ENCODE measurements around the gene TPST1. TPM values are rescaled to one million over a fixed set of nuclear protein-coding genes. Genes with fewer than 3 reads are reported as not detected.

TPST1 gene
- total and polyA plus RNA-seq, 5 donors from 2014 or later, result 0.15 to 1.2 (median 0.24) TPM; not detected in 2

- ATAC-seq (ENCODE audit: low read depth in 2 of 2) (no peak), DNase-seq (no peak)
Observed at GRCh38 chr7:66297579-66297978, 92.4 kb downstream of the TPST1 start.

DNA sequence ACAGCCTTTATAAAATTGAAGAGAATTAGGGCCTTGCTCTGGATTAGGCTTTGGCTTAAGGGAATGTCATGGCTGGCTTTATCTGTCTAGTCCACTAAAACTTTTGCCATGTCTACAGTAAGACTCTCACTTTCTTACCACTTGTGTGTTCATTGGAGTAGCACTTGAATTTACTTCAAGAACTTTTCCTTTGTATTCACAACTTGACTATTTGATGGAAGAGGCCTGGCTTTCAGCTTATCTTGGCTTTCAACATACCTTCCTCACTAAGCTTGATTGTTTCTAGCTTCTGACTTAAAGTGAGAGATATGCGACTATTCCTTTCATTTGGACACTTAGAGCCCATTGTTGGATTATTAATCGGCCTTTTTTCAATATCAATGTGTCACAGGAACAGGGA is 96.1 kb downstream of the TPST1 start:
- Histone ChIP-seq H3K9me3 (ENCODE audit: control insufficient read depth in 2 of 2, low read length in 2 of 2) (peaks cover 0 to 2% of the 10 kb centered on the region in 2 experiments), H3K4me1 (ENCODE audit: control insufficient read depth, insufficient read depth, low read length, poor library complexity, severe bottlenecking) (no peaks in the 10 kb centered on the region), H3K27me3 (ENCODE audit: control insufficient read depth, insufficient read depth, low read length) (peaks cover 2% of the 10 kb centered on the region), H3K36me3 (ENCODE audit: control insufficient read depth, insufficient read depth, low read length) (no peaks in the 10 kb centered on the region), H3K27ac (ENCODE audit: insufficient read depth, low read length, poor library complexity, severe bottlenecking) (no peak overlapping the region), H3K4me3 (ENCODE audit: low read depth, low read length) (no peak overlapping the region)
- peaks cover 2 to 14% (median 12%) of the 10 kb centered on the region in 7 donors for H3K9me3 Mint-ChIP-seq
- H3K36me3 Mint-ChIP-seq, result no peaks in the 10 kb centered on the region
- H3K27me3 Mint-ChIP-seq, result peaks cover 8% of the 10 kb centered on the region
- H3K4me1 Mint-ChIP-seq, result no peaks in the 10 kb centered on the region
- H3K27ac Mint-ChIP-seq, result no peak overlapping the region
- ATAC-seq (ENCODE audit: low read depth in 2 of 2) (no peak), DNase-seq (no peak)
- no peak overlapping the region for H3K4me3 Mint-ChIP-seq

More at GRCh38 chr7:66297579-66297978, 92.4 kb downstream of the TPST1 start:
- Mint-ChIP-seq H3K36me3 (no peaks in the 10 kb centered on the region), H3K4me1 (no peaks in the 10 kb centered on the region), H3K27ac (no peak overlapping the region), H3K4me3 (no peak overlapping the region), H3K9me3 (peaks cover 2 to 14% (median 12%) of the 10 kb centered on the region in 7 donors), H3K27me3 (no peaks in the 10 kb centered on the region)
- Histone ChIP-seq H3K36me3 (ENCODE audit: control insufficient read depth, insufficient read depth, low read length) (no peaks in the 10 kb centered on the region), H3K27me3 (ENCODE audit: control insufficient read depth, insufficient read depth, low read length) (no peaks in the 10 kb centered on the region), H3K4me3 (ENCODE audit: low read depth, low read length) (no peak overlapping the region), H3K27ac (ENCODE audit: insufficient read depth, low read length, poor library complexity, severe bottlenecking) (no peak overlapping the region), H3K9me3 (ENCODE audit: control insufficient read depth in 2 of 2, low read length in 2 of 2) (peaks cover 0 to 2% of the 10 kb centered on the region in 2 experiments), H3K4me1 (ENCODE audit: control insufficient read depth, insufficient read depth, low read length, poor library complexity, severe bottlenecking) (no peaks in the 10 kb centered on the region)

DNA sequence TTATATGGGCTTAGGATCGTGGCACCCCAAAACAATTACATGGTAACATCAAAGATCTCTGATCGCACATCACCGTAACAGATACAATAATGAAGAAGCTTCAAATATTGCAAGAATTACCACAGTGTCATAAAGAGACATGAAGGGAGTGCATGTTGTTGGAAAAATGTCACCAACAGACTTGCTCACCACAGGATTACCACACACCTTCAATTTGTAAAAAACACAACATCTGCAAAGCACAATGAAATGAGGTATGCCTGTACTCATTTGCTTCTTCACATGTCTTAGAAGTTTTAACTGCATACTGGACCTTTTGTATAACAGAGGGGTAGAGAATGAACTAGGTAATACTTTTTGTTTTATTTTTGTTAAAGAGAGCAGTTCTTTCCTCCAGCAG is 96.6 kb downstream of the TPST1 start:
- Mint-ChIP-seq H3K27me3 (peaks cover 9% of the 10 kb centered on the region), H3K9me3 (peaks cover 2 to 13% (median 12%) of the 10 kb centered on the region in 7 donors), H3K4me3 (no peak overlapping the region), H3K27ac (no peak overlapping the region), H3K4me1 (no peaks in the 10 kb centered on the region), H3K36me3 (no peaks in the 10 kb centered on the region)
- DNase-seq (no peak), ATAC-seq (ENCODE audit: low read depth in 2 of 2) (no peak)
- H3K27ac ChIP-seq (ENCODE audit: insufficient read depth, low read length, poor library complexity, severe bottlenecking), result no peak overlapping the region
- no peaks in the 10 kb centered on the region for H3K36me3 ChIP-seq (ENCODE audit: control insufficient read depth, insufficient read depth, low read length)
- peaks cover 0 to 2% of the 10 kb centered on the region in 2 experiments for H3K9me3 ChIP-seq (ENCODE audit: control insufficient read depth in 2 of 2, low read length in 2 of 2)
- H3K27me3 ChIP-seq (ENCODE audit: control insufficient read depth, insufficient read depth, low read length), result peaks cover 2% of the 10 kb centered on the region
- no peak overlapping the region for H3K4me3 ChIP-seq (ENCODE audit: low read depth, low read length)
- H3K4me1 ChIP-seq (ENCODE audit: control insufficient read depth, insufficient read depth, low read length, poor library complexity, severe bottlenecking), result no peaks in the 10 kb centered on the region

DNA sequence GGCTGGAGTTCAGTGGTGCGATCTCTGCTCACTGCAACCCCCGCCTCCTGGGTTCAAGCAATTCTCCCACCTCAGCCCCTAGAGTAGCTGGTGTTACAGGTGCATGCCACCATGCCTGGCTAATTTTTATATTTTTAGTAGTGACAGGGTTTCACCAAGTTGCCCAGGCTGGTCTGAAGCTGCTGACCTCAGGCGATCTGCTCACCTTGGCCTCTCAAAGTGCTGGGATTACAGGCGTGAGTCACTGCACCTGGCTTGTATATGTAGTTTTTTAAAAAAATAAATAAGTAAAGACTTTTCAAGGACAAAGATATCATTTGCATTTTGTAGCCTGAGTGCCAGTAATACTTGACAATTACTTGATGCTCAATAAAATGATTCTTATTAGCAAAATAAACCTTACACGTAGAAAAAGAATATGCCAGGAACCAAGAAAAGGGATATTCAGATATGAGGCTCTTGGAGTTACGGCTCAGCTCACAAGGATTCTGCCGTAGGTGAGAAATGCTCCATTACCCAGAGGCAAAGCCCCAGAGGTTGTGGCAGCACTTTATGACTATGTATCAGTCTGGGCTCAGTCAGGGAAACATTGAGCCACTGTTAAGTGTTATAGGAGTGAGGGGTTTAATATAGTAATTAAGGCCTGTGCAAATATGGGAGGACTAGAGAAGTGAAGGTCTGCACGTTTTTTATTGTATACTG is 98.5 kb downstream of the TPST1 start:
- ATAC-seq (ENCODE audit: low read depth in 2 of 2), result no peak
- H3K27me3 ChIP-seq (ENCODE audit: control insufficient read depth, insufficient read depth, low read length), result peaks cover 2% of the 10 kb centered on the region
- H3K27me3 Mint-ChIP-seq, result peaks cover 13% of the 10 kb centered on the region
- H3K4me1 Mint-ChIP-seq, result no peaks in the 10 kb centered on the region
- no peak for DNase-seq
- H3K27ac Mint-ChIP-seq, result no peak overlapping the region
- H3K9me3 ChIP-seq (ENCODE audit: control insufficient read depth in 2 of 2, low read length in 2 of 2), result no peaks in the 10 kb centered on the region
- H3K36me3 Mint-ChIP-seq, result no peaks in the 10 kb centered on the region
- no peak overlapping the region for H3K4me3 Mint-ChIP-seq
- no peaks in the 10 kb centered on the region for H3K36me3 ChIP-seq (ENCODE audit: control insufficient read depth, insufficient read depth, low read length)
- peaks cover 0 to 10% (median 6%) of the 10 kb centered on the region in 7 donors for H3K9me3 Mint-ChIP-seq
- H3K4me3 ChIP-seq (ENCODE audit: low read depth, low read length), result no peak overlapping the region
- H3K27ac ChIP-seq (ENCODE audit: insufficient read depth, low read length, poor library complexity, severe bottlenecking), result no peak overlapping the region
- no peaks in the 10 kb centered on the region for H3K4me1 ChIP-seq (ENCODE audit: control insufficient read depth, insufficient read depth, low read length, poor library complexity, severe bottlenecking)

GRCh38 chr7:66304536-66304935 is 99.4 kb downstream of the TPST1 start:
- H3K4me1 ChIP-seq (ENCODE audit: control insufficient read depth, insufficient read depth, low read length, poor library complexity, severe bottlenecking), result no peaks in the 10 kb centered on the region
- Mint-ChIP-seq H3K4me1 (no peaks in the 10 kb centered on the region), H3K4me3 (no peak overlapping the region), H3K9me3 (peaks cover 0 to 8% (median 4%) of the 10 kb centered on the region in 7 donors), H3K36me3 (no peaks in the 10 kb centered on the region), H3K27ac (no peak overlapping the region), H3K27me3 (peaks cover 17% of the 10 kb centered on the region)
- H3K4me3 ChIP-seq (ENCODE audit: low read depth, low read length), result no peak overlapping the region
- H3K36me3 ChIP-seq (ENCODE audit: control insufficient read depth, insufficient read depth, low read length), result no peaks in the 10 kb centered on the region
- no peak overlapping the region for H3K27ac ChIP-seq (ENCODE audit: insufficient read depth, low read length, poor library complexity, severe bottlenecking)
- H3K9me3 ChIP-seq (ENCODE audit: control insufficient read depth in 2 of 2, low read length in 2 of 2), result no peaks in the 10 kb centered on the region
- DNase-seq, result no peak
- H3K27me3 ChIP-seq (ENCODE audit: control insufficient read depth, insufficient read depth, low read length), result peaks cover 2% of the 10 kb centered on the region
- no peak for ATAC-seq (ENCODE audit: low read depth in 2 of 2)

GRCh38 chr7:66306243-66306642 is 101.1 kb downstream of the TPST1 start:
- Mint-ChIP-seq H3K4me3 (no peak overlapping the region), H3K4me1 (no peaks in the 10 kb centered on the region), H3K36me3 (no peaks in the 10 kb centered on the region), H3K27ac (no peak overlapping the region), H3K27me3 (peaks cover 25% of the 10 kb centered on the region), H3K9me3 (peaks cover 0 to 3% (median 0%) of the 10 kb centered on the region in 7 donors)
- Histone ChIP-seq H3K36me3 (ENCODE audit: control insufficient read depth, insufficient read depth, low read length) (no peaks in the 10 kb centered on the region), H3K9me3 (ENCODE audit: control insufficient read depth in 2 of 2, low read length in 2 of 2) (no peaks in the 10 kb centered on the region), H3K4me1 (ENCODE audit: control insufficient read depth, insufficient read depth, low read length, poor library complexity, severe bottlenecking) (no peaks in the 10 kb centered on the region), H3K27me3 (ENCODE audit: control insufficient read depth, insufficient read depth, low read length) (peaks cover 6% of the 10 kb centered on the region), H3K4me3 (ENCODE audit: low read depth, low read length) (no peak overlapping the region), H3K27ac (ENCODE audit: insufficient read depth, low read length, poor library complexity, severe bottlenecking) (no peak overlapping the region)
- ATAC-seq (ENCODE audit: low read depth in 2 of 2), result no peak
- no peak for DNase-seq

DNA sequence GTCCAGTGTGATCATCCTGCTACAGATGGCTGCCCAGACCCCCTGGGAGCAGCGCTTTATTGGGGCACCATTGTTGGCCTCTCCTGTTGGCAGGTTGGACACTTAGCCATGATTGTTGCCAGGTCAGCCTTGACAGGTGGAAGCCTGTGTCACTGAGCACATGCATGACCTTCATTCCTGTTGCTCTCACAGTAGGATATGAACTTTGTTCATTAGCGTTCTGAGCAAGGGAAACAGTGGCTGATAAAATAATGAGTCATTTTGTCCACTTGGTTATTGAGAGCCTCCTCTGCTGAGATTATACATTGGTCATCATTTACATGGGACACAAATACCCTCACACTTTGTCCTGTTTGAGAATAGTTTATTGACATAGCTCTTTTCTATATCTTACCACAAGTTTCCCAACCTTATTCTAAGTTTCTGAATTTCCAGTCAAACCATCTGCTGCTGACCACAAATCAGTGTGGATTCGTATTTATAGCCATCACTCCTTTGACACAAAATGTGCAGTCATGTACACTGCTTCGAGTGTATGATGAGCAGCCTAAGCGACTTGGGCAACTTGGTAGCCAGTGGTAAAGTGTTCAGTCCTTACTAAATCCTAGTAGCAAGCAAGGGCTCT is 102.6 kb downstream of the TPST1 start:
- H3K4me3 ChIP-seq (ENCODE audit: low read depth, low read length), result no peak overlapping the region
- Mint-ChIP-seq H3K4me3 (no peak overlapping the region), H3K9me3 (peaks cover 0 to 2% (median 0%) of the 10 kb centered on the region in 7 donors), H3K36me3 (no peaks in the 10 kb centered on the region), H3K4me1 (no peaks in the 10 kb centered on the region), H3K27me3 (peaks cover 25% of the 10 kb centered on the region), H3K27ac (no peak overlapping the region)
- H3K27ac ChIP-seq (ENCODE audit: insufficient read depth, low read length, poor library complexity, severe bottlenecking), result no peak overlapping the region
- no peaks in the 10 kb centered on the region for H3K36me3 ChIP-seq (ENCODE audit: control insufficient read depth, insufficient read depth, low read length)
- no peaks in the 10 kb centered on the region for H3K9me3 ChIP-seq (ENCODE audit: control insufficient read depth in 2 of 2, low read length in 2 of 2)
- no peaks in the 10 kb centered on the region for H3K4me1 ChIP-seq (ENCODE audit: control insufficient read depth, insufficient read depth, low read length, poor library complexity, severe bottlenecking)
- no peak for DNase-seq
- ATAC-seq (ENCODE audit: low read depth in 2 of 2), result no peak
- H3K27me3 ChIP-seq (ENCODE audit: control insufficient read depth, insufficient read depth, low read length), result peaks cover 10% of the 10 kb centered on the region

- peaks cover 25% of the 10 kb centered on the region for H3K27me3 Mint-ChIP-seq
- no peak overlapping the region for H3K27ac Mint-ChIP-seq
- no peak overlapping the region for H3K4me3 Mint-ChIP-seq
- H3K27me3 ChIP-seq (ENCODE audit: control insufficient read depth, insufficient read depth, low read length), result peaks cover 10% of the 10 kb centered on the region
- no peak overlapping the region for H3K27ac ChIP-seq (ENCODE audit: insufficient read depth, low read length, poor library complexity, severe bottlenecking)
- H3K4me1 Mint-ChIP-seq, result no peaks in the 10 kb centered on the region
- no peaks in the 10 kb centered on the region for H3K4me1 ChIP-seq (ENCODE audit: control insufficient read depth, insufficient read depth, low read length, poor library complexity, severe bottlenecking)
- DNase-seq (no peak), ATAC-seq (ENCODE audit: low read depth in 2 of 2) (no peak)
- H3K4me3 ChIP-seq (ENCODE audit: low read depth, low read length), result no peak overlapping the region
- no peaks in the 10 kb centered on the region for H3K36me3 Mint-ChIP-seq
- no peaks in the 10 kb centered on the region for H3K36me3 ChIP-seq (ENCODE audit: control insufficient read depth, insufficient read depth, low read length)
- no peaks in the 10 kb centered on the region for H3K9me3 Mint-ChIP-seq
- no peaks in the 10 kb centered on the region for H3K9me3 ChIP-seq (ENCODE audit: control insufficient read depth in 2 of 2, low read length in 2 of 2)
Observed at GRCh38 chr7:66308411-66308810, 103.3 kb downstream of the TPST1 start.

Data from CD4-positive, CD25-positive, alpha-beta regulatory T cell (primary cell).